ENCODE results near the gene C18orf32. TPM values are rescaled to one million over a fixed set of nuclear protein-coding genes. Genes with fewer than 3 reads are reported as not detected.

C18orf32 gene
- total and polyA plus RNA-seq, 2 donors (not counting 1 experiment from before 2014, with no cell fraction given) = 20.8 to 36.3 TPM

GRCh38 chr18:49521216-49521835 is 34.3 kb upstream of the C18orf32 start:
- H2AFZ ChIP-seq (ENCODE audit: insufficient read depth, low read depth, low read length, poor library complexity, severe bottlenecking) = no peak overlapping the region
- H3K4me1 ChIP-seq (ENCODE audit: control insufficient read depth in 2 of 2, insufficient read depth in 2 of 2, low read length in 2 of 2) = no peaks in the 10 kb centered on the region
- intact Hi-C loops (cut with micrococcal nuclease) = no loop called here
- H3K4me2 ChIP-seq (replicated peaks; ENCODE audit: low read depth, low read length, poor library complexity, severe bottlenecking) = no peak overlapping the region
- H3K9ac ChIP-seq (ENCODE audit: low read length) = no peak overlapping the region
- peaks cover 19% of the 10 kb centered on the region for H3K27me3 Mint-ChIP-seq
- POLR2A ChIA-PET = no interaction called here
- H3K4me1 Mint-ChIP-seq = no peaks in the 10 kb centered on the region
- no peak overlapping the region for H3K4me3 Mint-ChIP-seq
- CTCF ChIA-PET = interaction anchor here (0.7 kb wide), 1 partner anchor 11 kb away, joined by 3 read pairs; no protein-coding TSS in a partner anchor
- no peak for ATAC-seq (ENCODE audit: low read depth)
- TF ChIP-seq CTCF (IDR thresholded peaks at IDR 0.05) (no peak), EZH2 (IDR thresholded peaks at IDR 0.05; ENCODE audit: borderline replicate concordance, insufficient read depth, low read depth, low read length, poor library complexity, severe bottlenecking) (no peak)
- no peaks in the 10 kb centered on the region for H4K20me1 ChIP-seq (ENCODE audit: control insufficient read depth, insufficient read depth, low read length, poor library complexity, severe bottlenecking)
- no peak overlapping the region for H3K27ac ChIP-seq (ENCODE audit: low read length in 2 of 2)
- no peak for DNase-seq
- H3K36me3 ChIP-seq (replicated peaks in 1 of 2; ENCODE audit: control extremely low read depth in 1 of 2, control insufficient read depth in 1 of 2, extremely low read depth in 1 of 2, insufficient read depth in 2 of 2, low read length in 1 of 2) = no peaks in the 10 kb centered on the region
- 95% methylated on average over 4 of the region's 7 CpGs for WGBS (ENCODE audit: insufficient coverage)
- H3K27ac Mint-ChIP-seq = no peak overlapping the region
- no peak overlapping the region for H3K4me3 ChIP-seq (ENCODE audit: control extremely low read depth in 1 of 5, extremely low read depth in 1 of 5, insufficient read depth in 1 of 5, low read depth in 2 of 5, low read length in 4 of 5)
- H3K27me3 ChIP-seq (replicated peaks in 1 of 4; ENCODE audit: control extremely low read depth in 1 of 4, control insufficient read depth in 3 of 4, insufficient read depth in 4 of 4, low read length in 3 of 4) = peaks cover 0 to 3% (median 0%) of the 10 kb centered on the region in 4 experiments
- no peaks in the 10 kb centered on the region for H3K9me3 ChIP-seq (ENCODE audit: control extremely low read depth in 1 of 3, control insufficient read depth in 2 of 3, insufficient read depth in 1 of 3, low read length in 2 of 3)
- no peaks in the 10 kb centered on the region for H3K9me3 Mint-ChIP-seq (ENCODE audit: insufficient read depth)
- no peaks in the 10 kb centered on the region for H3K79me2 ChIP-seq (ENCODE audit: control insufficient read depth, insufficient read depth, low read length)

- no peaks in the 10 kb centered on the region for H3K9me3 Mint-ChIP-seq (ENCODE audit: insufficient read depth)
- H3K27ac Mint-ChIP-seq = no peak overlapping the region
- intact Hi-C loops (cut with micrococcal nuclease) = no loop called here
- Histone ChIP-seq H3K27me3 (replicated peaks in 1 of 4; ENCODE audit: control extremely low read depth in 1 of 4, control insufficient read depth in 3 of 4, insufficient read depth in 4 of 4, low read length in 3 of 4) (peaks cover 0 to 3% (median 0%) of the 10 kb centered on the region in 4 experiments), H3K36me3 (replicated peaks in 1 of 2; ENCODE audit: control extremely low read depth in 1 of 2, control insufficient read depth in 1 of 2, extremely low read depth in 1 of 2, insufficient read depth in 2 of 2, low read length in 1 of 2) (no peaks in the 10 kb centered on the region), H3K9me3 (ENCODE audit: control extremely low read depth in 1 of 3, control insufficient read depth in 2 of 3, insufficient read depth in 1 of 3, low read length in 2 of 3) (no peaks in the 10 kb centered on the region), H3K9ac (ENCODE audit: low read length) (no peak overlapping the region), H3K27ac (ENCODE audit: low read length in 2 of 2) (no peak overlapping the region), H3K4me2 (replicated peaks; ENCODE audit: low read depth, low read length, poor library complexity, severe bottlenecking) (no peak overlapping the region), H3K4me3 (ENCODE audit: control extremely low read depth in 1 of 5, extremely low read depth in 1 of 5, insufficient read depth in 1 of 5, low read depth in 2 of 5, low read length in 4 of 5) (no peak overlapping the region), H3K4me1 (ENCODE audit: control insufficient read depth in 2 of 2, insufficient read depth in 2 of 2, low read length in 2 of 2) (no peaks in the 10 kb centered on the region), H4K20me1 (ENCODE audit: control insufficient read depth, insufficient read depth, low read length, poor library complexity, severe bottlenecking) (no peaks in the 10 kb centered on the region), H2AFZ (ENCODE audit: insufficient read depth, low read depth, low read length, poor library complexity, severe bottlenecking) (no peak overlapping the region), H3K79me2 (ENCODE audit: control insufficient read depth, insufficient read depth, low read length) (no peaks in the 10 kb centered on the region)
- no peak overlapping the region for H3K4me3 Mint-ChIP-seq
- WGBS (ENCODE audit: insufficient coverage) = 93% methylated on average over 2 of the region's 2 CpGs
- no peak for ATAC-seq (ENCODE audit: low read depth)
- no peaks in the 10 kb centered on the region for H3K4me1 Mint-ChIP-seq
- TF ChIP-seq CTCF (IDR thresholded peaks at IDR 0.05) = no peak
- TF ChIP-seq EZH2 (IDR thresholded peaks at IDR 0.05; ENCODE audit: borderline replicate concordance, insufficient read depth, low read depth, low read length, poor library complexity, severe bottlenecking) = no peak
- ChIA-PET POLR2A (no interaction called here), CTCF (no interaction called here)
- peaks cover 19% of the 10 kb centered on the region for H3K27me3 Mint-ChIP-seq
- no peak for DNase-seq
These were observed 33.7 kb upstream of the C18orf32 start for GRCh38 chr18:49520661-49521145.

All from B cell (primary cell).